NCI-H2081 (cell line): ENCODE results near the gene GALNTL6.

Experiments used
- DNase-seq, 2 experiments: peaks; one replicate each; lab custom pipeline; 2025; lab: John Stamatoyannopoulos, UW

GALNTL6 gene

DNA sequence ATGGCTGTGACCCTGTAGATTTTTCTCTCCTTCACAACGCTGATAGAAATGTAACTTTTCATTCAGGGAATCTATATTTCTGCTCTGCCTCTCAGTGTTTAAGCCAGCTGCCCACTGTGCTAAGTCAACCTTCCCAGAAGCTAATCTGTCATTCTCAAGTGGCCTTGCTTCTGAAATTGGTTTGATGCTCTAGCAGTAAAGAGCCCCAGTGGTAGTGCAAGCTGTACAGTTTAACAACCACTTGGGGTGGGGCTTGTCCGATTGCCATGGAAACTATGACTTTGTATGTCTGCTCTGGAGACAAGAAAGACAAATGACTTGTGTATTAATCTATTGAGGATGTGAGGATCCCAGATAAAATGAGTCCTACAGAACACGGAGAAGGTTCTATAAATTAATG is 734.5 kb downstream of the GALNTL6 start:
- DNase-seq: peak; percentile 73 to 84

DNA sequence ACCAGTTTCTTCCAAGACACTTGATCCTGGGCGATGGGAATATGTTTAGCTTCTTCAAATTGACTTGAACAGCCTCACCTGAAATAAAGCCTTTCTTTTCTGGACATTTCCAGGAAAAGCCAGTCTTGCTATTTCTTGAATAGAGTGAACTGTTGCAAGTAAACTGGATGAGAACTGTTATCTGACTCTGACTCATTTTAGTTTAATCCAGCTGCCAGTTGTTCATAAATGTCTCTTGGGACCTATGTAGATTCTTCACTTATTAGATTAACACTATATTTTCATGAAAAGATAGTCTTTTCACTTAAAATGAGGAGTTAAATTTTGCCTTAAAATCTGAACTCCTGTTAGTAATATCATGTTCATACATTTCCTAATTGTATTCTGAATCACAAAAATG is 740.0 kb downstream of the GALNTL6 start:
- no peak for DNase-seq

- DNase-seq: no peak
Measured at GRCh38 chr4:172554588-172554987, 741.4 kb downstream of the GALNTL6 start.

GRCh38 chr4:172555725-172556124 is 742.5 kb downstream of the GALNTL6 start:
- no peak for DNase-seq

GRCh38 chr4:172573899-172574298 is 760.7 kb downstream of the GALNTL6 start:
- DNase-seq: no peak

- no peak for DNase-seq
Measured at GRCh38 chr4:172578712-172579111, 765.5 kb downstream of the GALNTL6 start.

GRCh38 chr4:172584816-172585215 is 771.6 kb downstream of the GALNTL6 start:
- no peak for DNase-seq

DNA sequence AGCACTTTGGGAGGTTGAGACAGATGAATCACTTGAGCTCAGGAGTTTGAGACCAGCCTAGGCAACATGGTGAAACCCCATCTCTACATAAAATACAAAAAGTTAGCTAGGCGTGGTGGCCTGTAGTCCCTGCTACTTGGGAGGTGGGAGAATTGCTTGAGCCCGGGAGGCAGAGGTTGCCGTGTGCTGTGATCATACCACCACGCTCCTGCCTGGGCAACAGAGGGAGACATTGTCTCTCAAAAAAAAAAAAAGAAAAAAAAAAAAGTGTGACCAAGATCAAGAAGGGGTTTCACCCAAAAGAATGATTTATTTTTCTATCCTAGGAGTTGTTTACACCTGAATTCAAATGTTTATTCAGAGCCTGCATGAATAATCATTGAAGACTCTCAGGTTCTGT is 783.0 kb downstream of the GALNTL6 start:
- DNase-seq: no peak

DNA sequence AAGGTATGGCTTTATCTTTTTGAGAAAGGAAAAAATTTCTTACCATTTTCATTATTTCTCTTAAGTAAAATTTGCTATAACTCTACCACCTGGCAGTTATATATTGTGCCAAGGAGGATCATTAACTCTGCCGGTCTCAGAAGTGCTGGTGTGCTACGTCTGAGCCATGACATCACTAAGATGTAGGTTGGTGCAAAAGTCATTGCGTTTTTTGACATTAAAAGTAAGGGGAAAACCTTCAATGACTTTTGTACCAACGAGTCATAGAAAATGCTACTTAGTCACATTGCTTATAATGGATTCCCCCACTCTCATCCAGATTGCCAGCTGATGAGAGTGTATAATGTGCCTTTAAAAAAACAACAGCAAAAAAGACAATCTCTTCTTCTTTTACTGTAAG is 786.4 kb downstream of the GALNTL6 start:
- DNase-seq: no peak

GRCh38 chr4:172601195-172601594 is 788.0 kb downstream of the GALNTL6 start:
- peak; percentile 31 to 77 for DNase-seq

- no peak for DNase-seq
Measured at GRCh38 chr4:172619218-172619617, 806.0 kb downstream of the GALNTL6 start.

- no peak for DNase-seq
Measured at GRCh38 chr4:172619798-172620197, 806.6 kb downstream of the GALNTL6 start.

- no peak for DNase-seq
Measured at GRCh38 chr4:172628263-172628662, 815.1 kb downstream of the GALNTL6 start.

DNA sequence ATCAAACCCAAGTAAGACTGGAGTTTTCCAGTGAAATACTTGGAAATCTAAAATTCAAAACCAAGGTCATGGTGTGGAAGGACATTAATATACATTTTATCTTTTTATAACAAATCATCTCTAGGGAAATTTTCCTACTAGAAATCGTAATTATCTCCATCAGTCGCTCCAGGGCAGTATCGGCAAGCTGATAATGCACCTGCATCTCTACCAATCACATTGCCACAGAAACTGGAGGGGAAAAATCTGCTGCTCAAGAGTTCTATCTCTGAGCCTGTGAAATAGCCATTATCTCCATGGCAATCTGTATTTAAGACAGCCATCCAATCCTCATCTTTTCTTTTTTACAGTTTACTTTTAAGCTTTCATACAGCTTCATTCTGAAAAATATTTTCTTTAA is 817.1 kb downstream of the GALNTL6 start:
- DNase-seq: no peak

- no peak for DNase-seq
Measured at GRCh38 chr4:172631832-172632231, 818.6 kb downstream of the GALNTL6 start.

DNA sequence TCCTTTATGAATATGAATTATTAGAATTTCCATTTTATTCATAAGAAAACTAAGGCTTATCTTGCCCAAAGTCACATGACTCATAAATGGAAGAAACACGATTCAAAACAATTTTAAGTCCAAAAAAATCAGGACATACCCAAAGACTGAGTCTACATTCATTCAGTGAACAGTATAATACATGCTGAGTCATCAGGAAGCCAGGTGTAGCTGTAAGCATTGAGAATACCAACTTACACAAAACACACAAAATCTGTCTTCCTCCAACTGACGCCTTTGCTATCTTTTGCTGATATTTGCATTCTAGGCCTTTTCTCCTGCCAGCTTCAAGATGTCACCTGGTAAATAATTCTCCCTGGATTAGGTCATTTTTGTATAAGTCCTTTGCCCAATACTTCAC is 835.3 kb downstream of the GALNTL6 start:
- no peak for DNase-seq

- no peak for DNase-seq
Measured at GRCh38 chr4:172649143-172649542, 835.9 kb downstream of the GALNTL6 start.

DNA sequence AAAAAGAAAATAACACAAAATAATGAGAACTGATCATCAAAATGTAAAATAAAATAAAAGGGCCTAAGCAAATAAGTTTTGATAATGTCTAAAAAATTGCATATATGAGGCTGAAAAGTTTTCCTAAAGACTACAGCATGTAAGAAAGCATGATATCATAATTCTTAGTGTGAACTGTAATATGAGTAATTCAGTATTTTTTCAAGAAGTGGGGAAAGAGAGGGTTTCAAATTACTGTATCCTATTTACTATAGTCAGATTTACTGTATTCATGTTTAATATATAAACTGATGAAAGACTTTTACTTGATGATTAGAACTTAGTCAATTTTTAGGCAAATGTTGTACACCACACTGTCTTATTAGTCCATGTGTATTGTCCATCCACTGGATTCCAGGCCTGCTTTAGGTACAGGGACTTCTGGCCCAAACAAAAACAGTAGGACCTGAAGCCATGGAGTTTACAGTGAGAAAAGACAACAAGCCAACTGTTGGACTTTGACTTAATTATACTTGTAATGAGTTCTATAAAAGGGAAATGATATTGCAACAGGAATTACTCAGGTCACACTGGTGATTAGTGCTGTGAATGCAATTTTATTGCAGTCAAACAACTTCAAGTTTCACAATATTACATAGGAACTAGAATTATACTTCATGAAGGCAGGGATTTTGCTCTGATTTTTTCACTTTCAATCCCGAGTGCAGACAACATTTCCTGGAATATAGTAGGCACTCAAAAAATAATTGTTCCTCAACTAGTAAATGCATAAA is 837.7 kb downstream of the GALNTL6 start:
- DNase-seq: no peak

GRCh38 chr4:172651961-172652360 is 838.8 kb downstream of the GALNTL6 start:
- no peak for DNase-seq

DNA sequence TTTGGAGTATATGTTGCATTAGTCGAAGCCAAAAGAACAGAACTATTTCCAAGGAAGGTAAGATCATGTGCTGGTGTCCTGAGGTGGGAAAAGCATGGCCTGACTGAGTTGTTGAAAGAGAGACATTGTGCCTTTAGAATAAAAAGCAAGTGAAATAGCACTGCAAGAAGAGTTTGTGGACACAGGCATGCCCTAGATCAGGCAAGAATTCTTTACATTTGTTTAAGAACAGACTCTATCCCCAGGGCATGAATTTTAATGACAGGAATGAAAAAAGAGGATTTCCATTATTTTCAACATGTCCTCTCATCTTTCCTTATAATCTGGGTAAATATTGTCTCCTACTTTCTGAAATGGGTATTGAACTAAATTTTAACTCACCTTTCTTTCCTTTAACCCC is 839.2 kb downstream of the GALNTL6 start:
- no peak for DNase-seq

- DNase-seq: no peak
Measured at GRCh38 chr4:172653676-172654075, 840.5 kb downstream of the GALNTL6 start.

- DNase-seq: no peak
Measured at GRCh38 chr4:172654457-172654856, 841.3 kb downstream of the GALNTL6 start.

DNA sequence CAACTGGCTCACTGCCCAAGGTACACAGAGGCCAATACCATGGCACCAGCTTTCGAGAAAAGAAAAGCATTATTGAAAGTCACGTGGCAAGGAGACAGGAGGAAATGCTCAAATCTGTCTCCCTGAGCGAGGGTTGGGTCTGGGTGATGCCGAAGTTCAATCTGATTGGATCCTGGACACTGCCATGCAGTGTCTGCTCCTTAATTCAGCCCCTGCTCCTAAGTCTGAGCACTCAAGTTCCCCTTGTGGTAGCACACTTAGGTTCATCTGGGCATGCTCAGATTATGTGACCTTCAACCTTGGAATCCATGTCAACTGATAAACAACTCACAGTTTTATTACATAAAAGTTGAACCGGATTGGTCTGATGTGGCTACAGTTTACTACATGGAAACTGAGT is 842.9 kb downstream of the GALNTL6 start:
- no peak for DNase-seq

DNA sequence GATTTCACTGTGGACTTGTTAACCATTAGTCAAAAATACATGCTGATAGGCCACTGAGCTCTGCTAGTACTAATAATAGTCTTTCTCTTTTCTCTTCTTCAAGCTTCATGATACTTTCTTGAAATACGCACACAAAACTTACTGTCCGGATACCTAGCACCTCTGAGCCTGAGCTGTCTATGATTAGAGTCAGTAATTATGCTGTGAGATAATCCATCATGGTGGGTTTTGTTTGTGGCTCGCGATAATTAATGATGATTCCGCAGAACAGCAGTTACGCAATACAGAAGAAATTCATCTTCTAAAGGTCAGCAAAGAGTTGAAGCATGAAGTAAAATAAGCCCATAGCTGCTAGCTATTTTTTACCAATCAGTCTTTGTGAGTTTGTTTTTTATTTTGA is 843.9 kb downstream of the GALNTL6 start:
- DNase-seq: no peak
